GM18951 (cell line): ENCODE data around the gene IL34.

Source experiments
- POLR2A ChIP-seq: IDR thresholded peaks from 4 replicates; pipeline ENCODE4 v1.6.1; 2011; ENCODE audit warnings: mild to moderate bottlenecking; ENCODE audit not compliant: insufficient read length, insufficient read depth; ENCODE audit errors: extremely low read depth
- in situ Hi-C: fragments of 300-500 bp; cut with MboI; formaldehyde crosslinking; loops from one replicate; pipeline ENCODE4 v1.12.0; 2022; ENCODE audit warnings: low sequenced_read_pairs, mixed read lengths, inconsistent platforms; ENCODE audit not compliant: unreplicated experiment

IL34 gene

DNA sequence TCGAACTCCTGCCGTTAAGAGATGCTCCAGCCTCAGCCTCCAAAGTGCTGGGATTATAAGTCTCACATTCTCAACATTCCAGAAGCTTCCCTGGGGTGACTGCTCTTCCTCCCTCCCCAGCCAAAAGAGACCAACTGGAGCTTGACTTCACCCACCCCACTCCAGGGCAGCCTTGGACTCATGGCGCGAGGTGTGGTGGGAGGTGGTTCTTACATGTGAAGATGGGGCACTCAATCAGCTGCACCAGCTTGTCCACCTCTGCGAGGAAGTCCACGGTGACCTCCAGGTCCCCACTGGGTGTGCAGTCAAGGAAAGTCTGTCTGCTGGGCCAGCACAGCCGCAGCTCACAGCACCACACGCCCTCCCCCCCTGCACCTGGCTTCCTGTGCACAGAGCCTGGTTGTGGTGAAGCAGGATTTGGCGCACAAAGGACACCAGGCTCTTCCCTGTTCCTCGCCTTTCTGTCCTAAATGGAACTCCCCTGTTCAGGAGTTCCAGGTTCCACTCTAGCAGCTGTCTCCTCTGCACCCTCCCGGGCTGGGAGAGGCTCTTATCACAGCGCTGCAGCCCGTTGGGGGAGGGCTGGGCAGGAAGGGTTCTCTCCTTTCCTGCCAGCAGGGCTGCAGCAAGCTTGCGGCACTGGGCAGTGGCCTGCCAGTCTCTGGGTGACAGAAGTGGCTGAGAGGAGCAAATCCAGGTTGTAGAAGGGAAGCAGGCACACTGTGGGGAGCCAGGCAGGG, 49.1 kb downstream of the IL34 start:
- in situ Hi-C loops = no loop called here

DNA sequence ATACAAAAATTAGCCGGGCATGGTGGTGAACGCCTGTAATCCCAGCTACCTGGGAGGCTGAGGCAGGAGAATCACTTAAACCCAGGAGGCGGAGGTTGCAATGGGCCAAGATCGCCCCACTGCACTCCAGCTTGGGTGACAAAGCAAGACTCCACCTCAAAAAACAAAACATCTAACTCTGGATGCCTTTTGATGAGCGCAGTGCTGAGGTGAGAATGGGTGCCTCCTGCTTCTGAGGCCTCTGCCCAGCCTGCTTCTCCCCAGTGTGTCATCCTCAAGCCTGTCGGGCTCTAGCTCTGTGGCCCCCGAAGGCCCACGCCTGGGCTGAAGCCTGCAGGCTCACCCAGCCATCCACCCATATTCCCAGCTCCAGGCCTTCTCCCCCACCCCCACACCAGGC, 50.0 kb downstream of the IL34 start:
- in situ Hi-C loops = no loop called here
- no peak for TF ChIP-seq POLR2A

More for the DNA sequence above, 49.1 kb downstream of the IL34 start:
- no peak for TF ChIP-seq POLR2A

DNA sequence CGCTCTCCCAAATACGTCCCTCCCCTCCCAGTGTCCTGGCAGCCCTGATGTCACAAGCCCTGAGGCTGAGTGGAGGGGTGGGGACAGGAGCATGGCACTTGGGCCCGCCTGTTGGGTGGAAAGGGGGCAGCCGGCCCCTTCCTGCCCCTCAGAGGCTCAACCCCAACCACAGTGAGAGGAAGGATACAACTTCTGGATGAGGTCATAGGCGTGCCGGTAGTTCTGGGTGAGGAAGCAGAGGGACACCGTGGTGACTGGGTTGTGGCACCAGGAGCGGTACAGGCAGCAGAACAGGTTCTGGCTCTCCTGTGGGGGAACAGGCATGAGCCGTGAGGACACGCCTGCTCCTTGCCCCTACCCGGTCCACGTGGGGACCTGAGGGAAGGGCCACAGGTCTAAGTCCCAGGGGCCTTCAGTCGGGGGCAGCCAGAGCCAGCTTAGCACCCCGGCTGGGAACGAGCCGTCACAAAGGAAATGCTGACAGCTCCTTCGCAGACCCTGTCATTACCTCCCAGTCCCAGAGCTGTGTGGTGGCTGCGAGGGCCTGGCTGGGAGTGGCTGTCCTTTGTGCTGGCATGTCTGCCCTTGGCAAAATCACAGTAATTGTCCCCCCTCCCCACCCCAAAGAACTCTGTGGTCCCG, 50.7 kb downstream of the IL34 start:
- TF ChIP-seq POLR2A = no peak
- in situ Hi-C loops = no loop called here

DNA sequence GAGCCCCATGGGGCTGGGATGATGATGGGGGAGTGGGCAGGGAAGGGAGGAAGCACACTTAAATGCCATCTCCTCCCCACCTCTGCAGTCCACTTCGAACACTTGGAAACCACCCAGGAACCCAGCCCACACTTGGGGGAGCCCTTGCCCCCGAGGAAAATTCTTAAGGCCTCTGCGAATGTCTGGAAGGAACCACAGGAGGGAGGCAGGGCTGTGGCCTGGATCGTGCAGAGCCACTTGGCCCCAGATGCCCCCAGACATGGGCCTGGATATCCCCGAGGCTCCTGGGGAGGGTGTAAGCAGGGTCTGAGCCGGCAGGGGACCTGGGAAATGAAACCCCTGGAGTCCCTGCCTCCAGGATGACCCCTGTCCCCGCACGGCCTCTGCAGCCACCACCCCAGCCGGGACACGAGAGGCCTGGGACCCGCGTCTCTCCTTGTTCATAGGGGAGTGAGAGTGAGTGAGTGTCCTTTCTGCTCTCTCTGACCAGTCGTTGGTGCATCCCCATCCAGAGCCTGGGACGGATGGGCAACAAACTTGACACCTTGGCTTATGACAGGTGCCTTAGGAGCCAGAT, 51.3 kb downstream of the IL34 start:
- no peak for TF ChIP-seq POLR2A
- in situ Hi-C loops = no loop called here

DNA sequence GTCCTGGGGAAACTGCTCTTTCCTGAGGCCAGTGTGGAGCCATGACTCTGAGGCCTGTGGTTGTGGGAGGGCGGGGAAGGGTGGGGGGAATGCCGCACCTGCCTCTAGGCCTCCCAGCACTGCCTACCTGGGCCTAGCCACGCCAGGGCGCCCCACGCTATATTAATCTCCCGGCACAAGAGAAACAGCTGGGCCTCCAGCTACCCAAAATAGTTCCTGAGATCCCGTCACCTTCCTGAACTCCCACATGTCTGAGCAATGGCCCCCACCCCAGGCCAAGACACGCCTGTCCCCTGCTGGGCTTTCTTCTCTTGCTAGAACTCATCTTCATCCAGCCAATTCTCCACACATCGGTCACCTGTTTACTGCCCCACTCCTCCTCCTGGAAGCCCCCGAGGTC, 52.5 kb downstream of the IL34 start:
- no peak for TF ChIP-seq POLR2A
- in situ Hi-C loops = no loop called here

DNA sequence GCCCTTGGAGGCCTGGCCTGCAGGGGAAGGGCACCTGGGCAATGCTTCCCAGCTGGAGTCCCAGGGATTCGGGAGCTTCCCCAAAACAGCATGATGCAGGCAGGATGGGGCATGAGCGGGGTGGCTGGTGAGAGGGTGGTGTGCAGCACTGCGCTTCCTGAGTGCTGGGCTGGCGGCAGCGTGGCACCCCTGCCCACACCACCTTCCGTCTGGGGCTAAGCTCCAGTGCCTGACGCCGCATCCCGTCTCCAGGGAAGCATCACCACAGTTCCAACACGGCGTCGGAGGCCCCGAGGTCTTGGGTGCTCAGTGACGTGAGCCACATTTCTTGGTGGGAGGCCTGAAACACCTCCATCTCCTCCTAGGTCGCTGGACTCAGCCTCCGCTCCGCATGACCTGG, 53.3 kb downstream of the IL34 start:
- in situ Hi-C loops = no loop called here
- no peak for TF ChIP-seq POLR2A

DNA sequence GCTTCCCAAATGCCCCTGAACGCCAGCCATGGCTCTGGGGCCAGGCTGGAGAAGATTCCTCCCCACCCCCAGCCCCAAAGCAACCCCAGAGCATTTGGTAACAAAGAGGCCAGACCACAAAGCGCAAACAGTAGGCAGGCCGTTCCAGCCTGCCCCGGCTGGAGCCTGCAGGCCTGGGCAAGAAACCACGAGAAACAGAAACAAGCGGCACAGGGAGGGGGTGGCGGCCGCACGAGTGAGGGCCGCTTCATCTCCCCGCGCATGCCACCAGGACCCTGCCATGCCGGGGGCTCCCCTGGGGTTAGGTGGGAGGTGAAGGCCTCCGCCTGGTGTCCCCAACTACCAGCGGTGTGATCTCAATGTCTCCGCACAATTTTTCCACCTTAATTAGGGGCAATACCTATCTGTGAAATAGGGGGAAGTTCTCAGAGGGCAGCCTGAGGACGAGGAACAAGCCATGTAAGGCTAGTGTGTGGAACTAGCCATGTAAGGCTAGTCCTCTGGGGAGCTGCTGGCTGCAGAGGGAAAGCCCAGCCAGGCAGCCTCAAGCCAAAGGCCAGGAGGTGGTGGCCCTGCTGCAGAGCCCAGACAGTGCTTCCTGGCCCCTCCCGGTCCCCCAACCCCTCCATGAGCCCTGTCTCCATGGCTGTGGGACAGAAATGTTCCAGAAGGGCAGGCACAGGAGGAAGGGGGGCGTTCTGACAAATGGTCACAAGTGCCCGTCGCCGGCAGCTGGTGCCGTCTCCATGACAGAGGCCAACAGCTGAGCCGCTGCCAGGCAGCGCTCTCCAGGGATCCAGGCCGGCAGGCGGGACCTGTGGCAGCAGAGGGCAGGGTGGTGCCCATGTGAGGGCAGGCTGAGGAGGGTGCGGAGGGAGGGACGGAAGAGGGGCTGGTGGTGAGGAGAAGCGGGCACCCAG, 54.0 kb downstream of the IL34 start:
- in situ Hi-C loops = no loop called here
- TF ChIP-seq POLR2A = no peak

DNA sequence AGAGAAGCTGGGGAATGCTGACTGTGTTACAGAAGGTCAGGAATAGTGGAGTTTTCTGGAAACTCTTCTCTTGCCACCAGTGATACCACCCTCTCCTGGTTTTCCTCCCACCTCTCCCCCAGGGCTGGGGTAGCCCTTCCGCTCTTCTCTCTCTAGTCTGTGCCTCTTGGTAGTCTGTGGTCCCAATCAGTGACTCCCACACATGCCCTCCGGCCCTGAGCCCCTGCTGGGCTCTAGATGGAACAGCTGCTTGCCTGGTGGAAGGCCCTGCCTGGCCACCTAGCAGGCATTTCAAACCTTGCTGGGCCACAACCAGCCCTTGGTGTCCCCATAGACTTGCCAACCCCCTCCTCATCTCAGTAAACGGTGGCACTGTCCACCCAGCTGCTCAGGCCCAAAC, 54.7 kb downstream of the IL34 start:
- no peak for TF ChIP-seq POLR2A
- in situ Hi-C loops = no loop called here

DNA sequence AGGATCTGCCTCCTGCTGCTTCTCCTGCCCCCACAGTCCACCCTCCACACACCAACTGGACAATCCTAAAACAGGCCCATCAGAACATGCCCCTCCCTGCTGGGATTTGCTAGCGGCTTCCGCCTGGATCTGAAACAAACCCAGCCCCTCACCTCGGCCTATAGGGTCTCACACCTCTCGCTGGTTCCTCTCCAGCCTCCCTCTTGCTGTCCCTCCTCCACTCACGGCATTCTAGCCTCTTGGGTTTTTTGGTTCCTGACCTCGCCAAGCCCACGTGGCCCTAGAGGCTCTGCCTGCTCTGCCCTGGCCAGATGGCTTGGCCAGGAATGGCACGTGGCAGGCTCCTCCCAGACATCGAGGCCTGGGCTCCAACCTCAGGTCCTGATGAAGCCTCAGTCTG, 55.2 kb downstream of the IL34 start:
- no peak for TF ChIP-seq POLR2A
- in situ Hi-C loops = no loop called here

DNA sequence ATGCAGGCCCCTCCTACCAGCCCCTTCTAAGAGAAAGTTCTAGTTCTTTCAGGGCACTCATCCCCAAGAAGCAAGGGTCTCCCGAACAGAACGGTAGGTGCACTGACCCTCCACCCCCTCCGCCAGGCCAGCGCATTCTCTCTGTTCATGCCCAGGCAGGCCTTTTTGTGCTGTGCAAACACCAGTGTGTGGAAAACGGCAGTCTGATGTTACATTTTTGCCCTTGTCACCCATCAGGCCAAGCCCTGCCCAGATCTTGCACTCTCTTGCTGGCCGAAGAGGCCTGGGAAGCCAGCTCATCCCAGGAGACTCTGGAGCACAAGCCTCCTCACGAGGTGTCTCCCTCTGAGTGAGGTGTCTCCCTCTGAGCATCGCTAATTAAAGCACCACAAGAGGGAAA, 55.6 kb downstream of the IL34 start:
- TF ChIP-seq POLR2A = no peak
- in situ Hi-C loops = no loop called here

DNA sequence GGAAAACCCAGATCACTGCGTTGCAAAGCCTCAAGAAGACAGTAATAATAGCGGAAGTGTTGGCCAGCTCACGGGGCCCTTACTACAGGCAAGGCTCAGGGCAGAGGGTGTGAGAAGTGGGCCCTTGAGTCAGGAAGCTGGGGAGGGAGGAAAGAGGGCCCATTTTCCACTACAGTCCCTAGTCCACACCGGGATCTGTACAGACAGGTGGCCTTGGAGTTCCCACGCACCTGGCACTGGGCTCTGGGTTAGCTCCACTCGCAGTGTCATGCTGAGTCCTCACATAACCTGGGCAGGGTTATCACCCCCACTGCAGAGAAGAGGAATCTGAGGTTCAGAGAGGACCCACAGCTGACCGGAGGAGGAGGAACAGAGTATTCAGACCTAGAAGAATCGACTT, 56.3 kb downstream of the IL34 start:
- in situ Hi-C loops = no loop called here
- TF ChIP-seq POLR2A = no peak

DNA sequence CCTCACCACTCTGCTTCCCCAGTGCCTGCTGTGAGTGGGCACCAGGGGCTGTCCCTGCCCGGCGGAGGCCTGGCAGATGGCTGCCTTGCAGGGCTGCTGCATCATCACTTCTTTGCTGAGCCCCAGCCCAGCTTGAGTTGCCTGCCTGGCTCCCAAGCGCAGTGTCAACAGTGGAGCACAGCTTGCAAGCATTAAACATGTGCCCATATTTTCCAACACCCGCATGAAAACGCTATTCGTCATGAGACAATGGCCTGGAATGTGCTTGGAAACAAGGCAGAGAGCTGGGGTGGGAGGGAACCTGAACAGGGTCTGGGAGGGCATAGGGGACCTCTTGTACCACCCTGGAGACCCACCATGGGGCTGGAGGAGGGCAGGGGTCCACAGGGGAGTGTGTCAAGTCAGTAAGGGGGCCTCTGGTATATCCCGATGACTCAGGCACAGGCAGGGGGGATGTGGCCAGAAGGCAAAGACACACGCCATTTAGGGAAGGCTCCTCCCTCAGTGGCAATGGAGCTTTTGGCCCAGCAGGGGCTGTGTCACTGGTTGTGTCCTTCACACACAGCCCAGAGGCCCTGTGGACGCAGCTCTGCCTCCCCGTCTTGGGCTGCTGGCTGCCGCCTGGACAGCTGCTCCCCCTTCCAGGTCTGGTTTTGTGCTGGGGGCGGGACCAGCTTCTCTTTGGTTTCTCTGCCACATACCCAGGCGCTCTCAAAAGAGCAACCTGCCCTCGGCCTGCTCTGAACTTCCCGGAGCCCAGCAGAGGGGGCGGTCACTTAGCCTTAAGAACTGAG, 56.9 kb downstream of the IL34 start:
- TF ChIP-seq POLR2A = no peak
- in situ Hi-C loops = no loop called here
